Measurements from ENCODE around the gene DYNLRB2. TPM values are rescaled to one million over a fixed set of nuclear protein-coding genes. Genes with fewer than 3 reads are reported as not detected.

Gene DYNLRB2
- polyA plus RNA-seq, 1 of the 3 experiments (the other 2 are of a cell fraction): 0.44 TPM

DNA sequence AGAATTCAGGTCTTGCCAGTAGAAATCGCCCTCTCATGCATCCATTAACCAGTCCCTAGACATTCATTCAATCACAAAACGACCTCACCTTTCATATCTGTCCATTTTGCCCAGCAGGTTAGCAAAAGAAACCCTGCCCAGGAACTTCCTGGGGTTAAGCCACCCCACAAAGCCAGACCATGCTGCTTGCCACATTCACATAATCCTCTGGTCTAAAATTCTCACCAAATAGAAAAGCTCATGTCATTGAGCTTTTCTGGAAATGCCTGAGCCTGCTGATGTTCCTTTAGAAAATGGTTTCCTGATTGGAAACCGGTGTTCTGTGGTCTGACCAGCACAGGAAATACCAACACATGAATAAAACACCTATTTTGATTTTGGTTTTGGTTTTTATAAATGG lies 21.6 kb upstream of the DYNLRB2 start:
- TF ChIP-seq TCF12 (IDR thresholded peaks at IDR 0.05) (no peak), TAF1 (IDR thresholded peaks at IDR 0.05; ENCODE audit: borderline replicate concordance, low read depth, low read length) (no peak), NRF1 (IDR thresholded peaks at IDR 0.05; ENCODE audit: low read depth, low read length) (no peak), POLR2AphosphoS5 (IDR thresholded peaks at IDR 0.05; ENCODE audit: low read depth, low read length) (no peak), TEAD4 (IDR thresholded peaks at IDR 0.05; ENCODE audit: borderline replicate concordance, insufficient read depth) (no peak), JUND (IDR thresholded peaks at IDR 0.05) (no peak), YY1 (IDR thresholded peaks at IDR 0.05; ENCODE audit: low read depth) (no peak), NFIC (IDR thresholded peaks at IDR 0.05; ENCODE audit: borderline replicate concordance) (no peak), SMC3 (IDR thresholded peaks at IDR 0.05; ENCODE audit: low read depth, low read length) (no peak), EP300 (IDR thresholded peaks at IDR 0.05; ENCODE audit: borderline replicate concordance in 1 of 2, low read depth in 1 of 2, low read length in 1 of 2) (no peak)
- TF ChIP-seq, protein P1, sequence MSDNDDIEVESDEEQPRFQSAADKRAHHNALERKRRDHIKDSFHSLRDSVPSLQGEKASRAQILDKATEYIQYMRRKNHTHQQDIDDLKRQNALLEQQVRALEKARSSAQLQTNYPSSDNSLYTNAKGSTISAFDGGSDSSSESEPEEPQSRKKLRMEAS (IDR thresholded peaks at IDR 0.05; ENCODE audit: low read depth): no peak
- TF ChIP-seq, protein P2, sequence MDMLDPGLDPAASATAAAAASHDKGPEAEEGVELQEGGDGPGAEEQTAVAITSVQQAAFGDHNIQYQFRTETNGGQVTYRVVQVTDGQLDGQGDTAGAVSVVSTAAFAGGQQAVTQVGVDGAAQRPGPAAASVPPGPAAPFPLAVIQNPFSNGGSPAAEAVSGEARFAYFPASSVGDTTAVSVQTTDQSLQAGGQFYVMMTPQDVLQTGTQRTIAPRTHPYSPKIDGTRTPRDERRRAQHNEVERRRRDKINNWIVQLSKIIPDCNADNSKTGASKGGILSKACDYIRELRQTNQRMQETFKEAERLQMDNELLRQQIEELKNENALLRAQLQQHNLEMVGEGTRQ (IDR thresholded peaks at IDR 0.05; ENCODE audit: borderline replicate concordance, low read depth, low read length): no peak
- TF ChIP-seq, protein P3, sequence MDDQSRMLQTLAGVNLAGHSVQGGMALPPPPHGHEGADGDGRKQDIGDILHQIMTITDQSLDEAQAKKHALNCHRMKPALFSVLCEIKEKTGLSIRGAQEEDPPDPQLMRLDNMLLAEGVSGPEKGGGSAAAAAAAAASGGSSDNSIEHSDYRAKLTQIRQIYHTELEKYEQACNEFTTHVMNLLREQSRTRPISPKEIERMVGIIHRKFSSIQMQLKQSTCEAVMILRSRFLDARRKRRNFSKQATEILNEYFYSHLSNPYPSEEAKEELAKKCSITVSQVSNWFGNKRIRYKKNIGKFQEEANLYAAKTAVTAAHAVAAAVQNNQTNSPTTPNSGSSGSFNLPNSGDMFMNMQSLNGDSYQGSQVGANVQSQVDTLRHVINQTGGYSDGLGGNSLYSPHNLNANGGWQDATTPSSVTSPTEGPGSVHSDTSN (IDR thresholded peaks at IDR 0.05): no peak
- TF ChIP-seq, protein P4, sequence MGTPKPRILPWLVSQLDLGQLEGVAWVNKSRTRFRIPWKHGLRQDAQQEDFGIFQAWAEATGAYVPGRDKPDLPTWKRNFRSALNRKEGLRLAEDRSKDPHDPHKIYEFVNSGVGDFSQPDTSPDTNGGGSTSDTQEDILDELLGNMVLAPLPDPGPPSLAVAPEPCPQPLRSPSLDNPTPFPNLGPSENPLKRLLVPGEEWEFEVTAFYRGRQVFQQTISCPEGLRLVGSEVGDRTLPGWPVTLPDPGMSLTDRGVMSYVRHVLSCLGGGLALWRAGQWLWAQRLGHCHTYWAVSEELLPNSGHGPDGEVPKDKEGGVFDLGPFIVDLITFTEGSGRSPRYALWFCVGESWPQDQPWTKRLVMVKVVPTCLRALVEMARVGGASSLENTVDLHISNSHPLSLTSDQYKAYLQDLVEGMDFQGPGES (IDR thresholded peaks at IDR 0.05; ENCODE audit: low read depth, low read length): no peak
- ChIA-PET POLR2A (no interaction called here), CTCF (no interaction called here)
- no peaks in the 10 kb centered on the region for H3F3A ChIP-seq (replicated peaks; ENCODE audit: insufficient read depth)
- 16% methylated on average over 3 of the region's 3 CpGs for WGBS (ENCODE audit: low lambda C conversion rate)
- H3K27me3 ChIP-seq (ENCODE audit: insufficient read depth): no peaks in the 10 kb centered on the region
- no peak for DNase-seq
- no peaks in the 10 kb centered on the region for H3K9me2 ChIP-seq
- no peak overlapping the region for H2AFZ ChIP-seq (ENCODE audit: low read depth)
- no peak overlapping the region for H3K4me2 ChIP-seq
- H4K20me1 ChIP-seq (ENCODE audit: insufficient read depth): no peaks in the 10 kb centered on the region
- H3K79me2 ChIP-seq (ENCODE audit: insufficient read depth): no peaks in the 10 kb centered on the region
- H3K27ac ChIP-seq (ENCODE audit: low read depth in 2 of 2, low read length in 1 of 2): no peak overlapping the region
- H3K4me3 ChIP-seq (ENCODE audit: low read depth in 2 of 2, low read length in 1 of 2): no peak overlapping the region; a peak in 1 of 4 replicates
- no peaks in the 10 kb centered on the region for H3K4me1 ChIP-seq (ENCODE audit: control insufficient read depth in 1 of 2, insufficient read depth in 2 of 2, low read depth in 1 of 2, low read length in 1 of 2)
- H3K36me3 ChIP-seq (replicated peaks in 1 of 2; ENCODE audit: control insufficient read depth in 1 of 2, insufficient read depth in 2 of 2, low read length in 1 of 2): no peaks in the 10 kb centered on the region
- H3K9me3 ChIP-seq: no peaks in the 10 kb centered on the region
- H3K9ac ChIP-seq: no peak overlapping the region

DNA sequence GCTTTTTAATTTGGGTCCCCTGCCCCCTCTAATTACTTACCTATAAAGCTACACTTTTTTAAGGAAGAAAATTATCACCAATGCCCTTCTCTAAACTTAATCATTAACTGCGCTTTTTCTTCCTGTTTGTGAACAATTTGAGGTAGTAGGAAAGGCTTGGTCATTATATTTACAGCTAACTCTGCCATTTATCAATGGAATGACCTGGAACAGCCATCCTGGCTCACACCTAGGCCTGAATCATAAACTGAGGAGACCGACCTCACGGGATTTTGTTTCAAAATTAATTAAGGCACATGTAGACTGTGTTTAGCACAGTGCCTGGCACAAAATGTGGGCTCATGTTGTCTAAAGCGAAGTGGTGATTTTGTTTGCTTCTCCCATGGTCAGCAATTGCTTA lies 15.4 kb upstream of the DYNLRB2 start:
- POLR2A ChIA-PET: no interaction called here
- 30% methylated on average over 4 of the region's 4 CpGs for WGBS (ENCODE audit: low lambda C conversion rate)
- H3K9me2 ChIP-seq: no peaks in the 10 kb centered on the region
- no peaks in the 10 kb centered on the region for H3K27me3 ChIP-seq (ENCODE audit: insufficient read depth)
- no peak overlapping the region for H3K4me3 ChIP-seq (ENCODE audit: low read depth in 2 of 2, low read length in 1 of 2)
- no peak overlapping the region for H3K9ac ChIP-seq
- TF ChIP-seq TEAD4 (IDR thresholded peaks at IDR 0.05; ENCODE audit: borderline replicate concordance, insufficient read depth): no peak
- no peak for TF ChIP-seq TCF12 (IDR thresholded peaks at IDR 0.05)
- no peak for TF ChIP-seq EZH2phosphoT487 (IDR thresholded peaks at IDR 0.05; ENCODE audit: borderline replicate concordance, low read depth)
- no peak for TF ChIP-seq RAD21 (IDR thresholded peaks at IDR 0.05; ENCODE audit: low read length)
- no peak for TF ChIP-seq FOXM1 (IDR thresholded peaks at IDR 0.05; ENCODE audit: low read depth)
- TF ChIP-seq YY1 (IDR thresholded peaks at IDR 0.05; ENCODE audit: low read depth): no peak
- no peak for TF ChIP-seq GABPA (IDR thresholded peaks at IDR 0.05; ENCODE audit: low read depth)
- TF ChIP-seq, protein P5, sequence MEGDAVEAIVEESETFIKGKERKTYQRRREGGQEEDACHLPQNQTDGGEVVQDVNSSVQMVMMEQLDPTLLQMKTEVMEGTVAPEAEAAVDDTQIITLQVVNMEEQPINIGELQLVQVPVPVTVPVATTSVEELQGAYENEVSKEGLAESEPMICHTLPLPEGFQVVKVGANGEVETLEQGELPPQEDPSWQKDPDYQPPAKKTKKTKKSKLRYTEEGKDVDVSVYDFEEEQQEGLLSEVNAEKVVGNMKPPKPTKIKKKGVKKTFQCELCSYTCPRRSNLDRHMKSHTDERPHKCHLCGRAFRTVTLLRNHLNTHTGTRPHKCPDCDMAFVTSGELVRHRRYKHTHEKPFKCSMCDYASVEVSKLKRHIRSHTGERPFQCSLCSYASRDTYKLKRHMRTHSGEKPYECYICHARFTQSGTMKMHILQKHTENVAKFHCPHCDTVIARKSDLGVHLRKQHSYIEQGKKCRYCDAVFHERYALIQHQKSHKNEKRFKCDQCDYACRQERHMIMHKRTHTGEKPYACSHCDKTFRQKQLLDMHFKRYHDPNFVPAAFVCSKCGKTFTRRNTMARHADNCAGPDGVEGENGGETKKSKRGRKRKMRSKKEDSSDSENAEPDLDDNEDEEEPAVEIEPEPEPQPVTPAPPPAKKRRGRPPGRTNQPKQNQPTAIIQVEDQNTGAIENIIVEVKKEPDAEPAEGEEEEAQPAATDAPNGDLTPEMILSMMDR (IDR thresholded peaks at IDR 0.05): no peak
- TF ChIP-seq ELF1 (IDR thresholded peaks at IDR 0.05): no peak
- TF ChIP-seq NFIC (IDR thresholded peaks at IDR 0.05; ENCODE audit: borderline replicate concordance): no peak
- TF ChIP-seq RCOR1 (IDR thresholded peaks at IDR 0.05; ENCODE audit: low read length): no peak
- TF ChIP-seq, protein P6, sequence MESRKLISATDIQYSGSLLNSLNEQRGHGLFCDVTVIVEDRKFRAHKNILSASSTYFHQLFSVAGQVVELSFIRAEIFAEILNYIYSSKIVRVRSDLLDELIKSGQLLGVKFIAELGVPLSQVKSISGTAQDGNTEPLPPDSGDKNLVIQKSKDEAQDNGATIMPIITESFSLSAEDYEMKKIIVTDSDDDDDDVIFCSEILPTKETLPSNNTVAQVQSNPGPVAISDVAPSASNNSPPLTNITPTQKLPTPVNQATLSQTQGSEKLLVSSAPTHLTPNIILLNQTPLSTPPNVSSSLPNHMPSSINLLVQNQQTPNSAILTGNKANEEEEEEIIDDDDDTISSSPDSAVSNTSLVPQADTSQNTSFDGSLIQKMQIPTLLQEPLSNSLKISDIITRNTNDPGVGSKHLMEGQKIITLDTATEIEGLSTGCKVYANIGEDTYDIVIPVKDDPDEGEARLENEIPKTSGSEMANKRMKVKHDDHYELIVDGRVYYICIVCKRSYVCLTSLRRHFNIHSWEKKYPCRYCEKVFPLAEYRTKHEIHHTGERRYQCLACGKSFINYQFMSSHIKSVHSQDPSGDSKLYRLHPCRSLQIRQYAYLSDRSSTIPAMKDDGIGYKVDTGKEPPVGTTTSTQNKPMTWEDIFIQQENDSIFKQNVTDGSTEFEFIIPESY (IDR thresholded peaks at IDR 0.05; ENCODE audit: borderline replicate concordance, low read depth): no peak
- TF ChIP-seq EP300 (IDR thresholded peaks at IDR 0.05; ENCODE audit: borderline replicate concordance in 1 of 2, low read depth in 1 of 2, low read length in 1 of 2): no peak
- CTCF ChIA-PET: interaction anchor here (0.7 to 3.1 kb wide), 14 partner anchors 8 to 1536 kb away, joined by 3 to 22 read pairs (median 4); no protein-coding TSS in a partner anchor
- H3F3A ChIP-seq (replicated peaks; ENCODE audit: insufficient read depth): no peaks in the 10 kb centered on the region
- H3K4me1 ChIP-seq (ENCODE audit: control insufficient read depth in 1 of 2, insufficient read depth in 2 of 2, low read depth in 1 of 2, low read length in 1 of 2): no peaks in the 10 kb centered on the region
- no peaks in the 10 kb centered on the region for H3K79me2 ChIP-seq (ENCODE audit: insufficient read depth)
- no peaks in the 10 kb centered on the region for H4K20me1 ChIP-seq (ENCODE audit: insufficient read depth)
- DNase-seq: no peak
- no peaks in the 10 kb centered on the region for H3K9me3 ChIP-seq
- H3K4me2 ChIP-seq: no peak overlapping the region
- no peak overlapping the region for H3K27ac ChIP-seq (ENCODE audit: low read depth in 2 of 2, low read length in 1 of 2)
- no peaks in the 10 kb centered on the region for H3K36me3 ChIP-seq (replicated peaks in 1 of 2; ENCODE audit: control insufficient read depth in 1 of 2, insufficient read depth in 2 of 2, low read length in 1 of 2)
- H2AFZ ChIP-seq (ENCODE audit: low read depth): no peak overlapping the region

Data from SK-N-SH (cell line).